PC-3 (cell line): Measurements from ENCODE around the gene UQCC2. TPM values are rescaled to one million over a fixed set of nuclear protein-coding genes. Genes with fewer than 3 reads are reported as not detected.

Experiments
- ATAC-seq: fragments of 200-7000 bp; cut with Tn5 transposase; 2 replicates; pipeline ENCODE4 v1.9.1; 2020; ENCODE audit warnings: mild to moderate bottlenecking, moderate library complexity
- BruUV-seq: library from RNA; stranded (reverse); fragments of 400-500 nt; replicated peaks from 2 replicates; lab custom pipeline; 2021; lab: Mats Ljungman, UMichigan
- CTCF ChIA-PET: fragments of 300-600 bp; sonication (Branson Sonifier 250); formaldehyde crosslinking; loops from one replicate; lab custom pipeline; 2022; ENCODE audit warnings: antibody characterized with exemption; lab: Charles Lee
- POLR2A ChIA-PET: fragments of 300-600 bp; sonication (Branson Sonifier 250); formaldehyde crosslinking; loops from one replicate; lab custom pipeline; 2022; ENCODE audit warnings: antibody characterized with exemption; ENCODE audit not compliant: unreplicated experiment; lab: Charles Lee
- DNase-seq: peaks from one replicate; pipeline ENCODE4 v3.0.0-alpha.2; 2015
- H2AFZ ChIP-seq: fragments of 300-600 bp; sonication (generic); 2 replicates; pipeline ENCODE4 v1.6.0; 2016; ENCODE audit warnings: antibody characterized with exemption, low read length
- H3F3A ChIP-seq: fragments of 300-600 bp; sonication (generic); one replicate; pipeline ENCODE4 v1.6.0; 2017; ENCODE audit warnings: antibody characterized with exemption, low read length, control low read depth, mild to moderate bottlenecking; ENCODE audit not compliant: unreplicated experiment
- H3K27ac ChIP-seq: fragments of 300-600 bp; sonication (generic); 2 replicates; pipeline ENCODE4 v1.5.1; 2016; ENCODE audit warnings: mild to moderate bottlenecking, low read length
- H3K27me3 ChIP-seq: fragments of 300-600 bp; sonication (generic); 2 replicates; pipeline ENCODE4 v1.6.1; 2016; ENCODE audit warnings: low read length, mixed read lengths
- H3K36me3 ChIP-seq: fragments of 300-600 bp; sonication (generic); 2 replicates; pipeline ENCODE4 v1.6.1; 2016; ENCODE audit warnings: low read depth, mixed run types, low read length, mixed read lengths
- H3K4me1 ChIP-seq: fragments of 300-600 bp; sonication (generic); 2 replicates; pipeline ENCODE4 v1.5.1; 2016; ENCODE audit warnings: low read length; ENCODE audit not compliant: insufficient read depth
- H3K4me2 ChIP-seq: fragments of 300-600 bp; sonication (generic); 2 replicates; pipeline ENCODE4 v1.6.0; 2016; ENCODE audit warnings: low read length
- H3K4me3 ChIP-seq: fragments of 300-600 bp; sonication (generic); 2 replicates; pipeline ENCODE4 v1.5.1; 2016; ENCODE audit warnings: mild to moderate bottlenecking, low read length, mixed read lengths
- H3K79me2 ChIP-seq: fragments of 300-600 bp; sonication (generic); 2 replicates; pipeline ENCODE4 v1.6.1; 2017; ENCODE audit warnings: low read length, mixed read lengths
- H3K9ac ChIP-seq: fragments of 300-600 bp; sonication (generic); 2 replicates; pipeline ENCODE4 v1.6.0; 2016; ENCODE audit warnings: mild to moderate bottlenecking, low read length
- H3K9me2 ChIP-seq: fragments of 300-600 bp; sonication (generic); replicated peaks from 2 replicates; pipeline ENCODE4 v1.6.1; 2016; ENCODE audit warnings: mixed run types, low read length, mixed read lengths
- H3K9me3 ChIP-seq: fragments of 300-600 bp; sonication (generic); 2 replicates; pipeline ENCODE4 v1.6.1; 2016; ENCODE audit warnings: low read length, mixed read lengths
- H4K20me1 ChIP-seq: fragments of 300-600 bp; sonication (generic); 2 replicates; pipeline ENCODE4 v1.6.1; 2016; ENCODE audit warnings: low read length, mixed read lengths
- CTCF ChIP-seq: fragments of 300-600 bp; sonication (generic); conservative IDR thresholded peaks from 2 replicates; pipeline ENCODE4 v1.5.1; 2017; ENCODE audit warnings: antibody characterized with exemption, low read depth, mild to moderate bottlenecking, low read length
- EZH2 ChIP-seq: fragments of 300-600 bp; sonication (generic); IDR thresholded peaks from one replicate; pipeline ENCODE4 v1.6.1; 2017; ENCODE audit warnings: antibody characterized with exemption, mild to moderate bottlenecking, low read length; ENCODE audit not compliant: unreplicated experiment
- EZH2phosphoT487 ChIP-seq: fragments of 300-600 bp; sonication (generic); IDR thresholded peaks from 2 replicates; pipeline ENCODE4 v1.6.1; 2018; ENCODE audit warnings: mild to moderate bottlenecking, antibody characterized with exemption, low read length, borderline replicate concordance
- intact Hi-C: fragments of 100-400 bp; cut with micrococcal nuclease; formaldehyde crosslinking; loops from 2 replicates; pipeline ENCODE4 v1.9.0; 2023
- microRNA-seq: library from miRNA; unstranded; fragments of <30 nt; microRNA quantifications from one replicate; pipeline ENCODE4 v1.1.0, GENCODE V29; 2020; ENCODE audit not compliant: unreplicated experiment
- total RNA-seq: library from RNA; depleted of rRNA; stranded (reverse); fragments of >200 nt; gene quantifications from 2 replicates; pipeline ENCODE4 v1.2.3, GENCODE V29; 2014; rRNA removed

Gene UQCC2
- total RNA-seq, 1 experiment from 2014 or later = 107 TPM

- BruUV-seq = no TSS peak
These were observed 60.1 kb downstream of the UQCC2 start for GRCh38 chr6:33651403-33651802.

More at GRCh38 chr6:33651403-33651802, 60.1 kb downstream of the UQCC2 start:
- H3K27ac ChIP-seq = no peak overlapping the region
- TF ChIP-seq EZH2 (no peak), EZH2phosphoT487 (no peak), CTCF (no peak)
- H4K20me1 ChIP-seq = no peaks in the 10 kb centered on the region
- CTCF ChIA-PET = no interaction called here
- no peak overlapping the region for H3K9ac ChIP-seq
- no peak overlapping the region for H2AFZ ChIP-seq
- H3K27me3 ChIP-seq = no peaks in the 10 kb centered on the region
- intact Hi-C loops = no loop called here
- no peak overlapping the region for H3K4me2 ChIP-seq
- peaks cover 3% of the 10 kb centered on the region; the same call in 1 of the 2 replicates for H3K36me3 ChIP-seq
- no peaks in the 10 kb centered on the region for H3K4me1 ChIP-seq
- ATAC-seq (no peak), DNase-seq (no peak)
- H3K79me2 ChIP-seq = 0 out of 2 replicates have a peak, but pooled peaks cover 3% of the 10 kb centered on the region
- POLR2A ChIA-PET = no interaction called here
- H3K9me3 ChIP-seq = no peaks in the 10 kb centered on the region
- H3K9me2 ChIP-seq = no peaks in the 10 kb centered on the region
- no peak overlapping the region for H3K4me3 ChIP-seq
- no peaks in the 10 kb centered on the region for H3F3A ChIP-seq

Small RNA genes within 50 kb of the gene (microRNA-seq; reads per million reads assigned to microRNA genes)
- 11.5 reads per million, percentile 38 among the genes with 10 or more reads in this experiment for gene MIR3934

Other genes with a start within 250 kb of the UQCC2 start
- 15.1 and 23.7 TPM in 2 replicates for gene BAK1, start 131.4 kb downstream of the UQCC2 start, total RNA-seq
- 41.8 and 50.6 TPM in 2 replicates for gene ITPR3, start 90.4 kb downstream of the UQCC2 start, total RNA-seq
- gene IP6K3, start 35.2 kb upstream of the UQCC2 start, total RNA-seq = not detected in 2 replicates
- 54.5 and 83.6 TPM in 2 replicates for gene LEMD2, start 77.4 kb upstream of the UQCC2 start, total RNA-seq
- gene MLN, start 92.3 kb upstream of the UQCC2 start, total RNA-seq = not detected in 2 replicates